ENCODE measurements around the gene KRT86.

The KRT86 gene

GRCh38 chr12:52274521-52275120, at the start of gene KRT86:
TSS of gene KRT86 (plus strand) at chr12:52274645. CDS start at chr12:52301917, 27,272 bp downstream.
- DNase-seq: no peak

GRCh38 chr12:52225752-52226151, 48.7 kb upstream of the KRT86 start:
- DNase-seq: no peak

- DNase-seq: peak; percentile 54
Observed at GRCh38 chr12:52226446-52226845, 48.0 kb upstream of the KRT86 start.

DNA sequence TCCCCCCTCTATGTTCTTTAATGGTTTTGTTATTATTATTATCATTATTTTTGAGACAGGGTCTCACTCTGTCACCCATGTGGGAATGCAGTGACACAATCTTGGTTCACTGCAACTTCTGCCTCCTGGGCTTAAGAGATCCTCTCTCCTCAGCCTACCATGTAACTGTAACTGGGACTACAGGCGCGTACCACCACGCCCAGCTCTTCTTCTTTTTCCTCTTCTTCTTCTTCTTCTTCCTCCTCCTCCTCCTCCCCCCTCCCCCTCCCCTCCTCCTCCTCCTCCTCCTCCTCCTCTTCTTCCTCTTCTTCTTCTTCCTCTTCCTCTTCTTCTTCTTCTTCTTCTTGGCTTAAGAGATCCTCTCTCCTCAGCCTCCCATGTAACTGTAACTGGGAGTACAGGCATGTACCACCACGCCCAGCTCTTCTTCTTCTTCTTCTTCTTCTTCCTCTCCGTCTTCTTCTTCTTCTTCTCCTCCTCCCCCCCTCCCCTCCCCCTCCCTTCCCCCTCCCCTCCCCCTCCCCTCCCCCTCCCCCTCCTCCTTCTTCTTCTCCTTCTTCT, 46.8 kb upstream of the KRT86 start:
- peak; percentile 33 for DNase-seq

DNA sequence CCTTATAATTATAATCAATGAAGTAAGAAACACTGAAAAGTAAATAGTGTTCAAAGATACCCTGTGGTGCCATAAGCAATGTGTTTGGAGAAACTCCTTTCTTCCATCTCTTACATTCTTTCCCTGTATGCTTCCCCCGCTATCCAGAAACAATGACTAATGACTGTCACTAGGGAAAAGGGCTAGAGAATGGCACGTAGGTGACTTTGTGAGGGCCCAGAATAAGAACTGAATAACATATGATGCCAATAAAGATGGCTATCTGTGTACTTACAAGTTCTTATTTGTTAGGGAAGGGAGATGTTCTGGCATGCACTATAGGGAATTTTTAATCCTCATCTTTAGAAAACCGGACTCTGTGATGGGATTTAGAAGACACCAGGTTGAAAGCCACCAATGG, 46.1 kb upstream of the KRT86 start:
- no peak for DNase-seq

- no peak for DNase-seq
Observed at GRCh38 chr12:52228931-52229330, 45.5 kb upstream of the KRT86 start.

GRCh38 chr12:52229836-52230343, 44.6 kb upstream of the KRT86 start:
- DNase-seq: no peak

- DNase-seq: no peak
Observed at GRCh38 chr12:52230364-52231281, 43.8 kb upstream of the KRT86 start.

GRCh38 chr12:52231305-52232202, 42.9 kb upstream of the KRT86 start:
- DNase-seq: no peak

- no peak for DNase-seq
Observed at GRCh38 chr12:52232203-52232673, 42.2 kb upstream of the KRT86 start.

GRCh38 chr12:52232674-52233461, 41.6 kb upstream of the KRT86 start, which contains the start of gene KRT7:
TSS of gene KRT7 (plus strand) at chr12:52233243. CDS start at chr12:52233297, 54 bp downstream.
- no peak for DNase-seq

GRCh38 chr12:52233462-52234207, 40.8 kb upstream of the KRT86 start:
- DNase-seq: no peak

DNA sequence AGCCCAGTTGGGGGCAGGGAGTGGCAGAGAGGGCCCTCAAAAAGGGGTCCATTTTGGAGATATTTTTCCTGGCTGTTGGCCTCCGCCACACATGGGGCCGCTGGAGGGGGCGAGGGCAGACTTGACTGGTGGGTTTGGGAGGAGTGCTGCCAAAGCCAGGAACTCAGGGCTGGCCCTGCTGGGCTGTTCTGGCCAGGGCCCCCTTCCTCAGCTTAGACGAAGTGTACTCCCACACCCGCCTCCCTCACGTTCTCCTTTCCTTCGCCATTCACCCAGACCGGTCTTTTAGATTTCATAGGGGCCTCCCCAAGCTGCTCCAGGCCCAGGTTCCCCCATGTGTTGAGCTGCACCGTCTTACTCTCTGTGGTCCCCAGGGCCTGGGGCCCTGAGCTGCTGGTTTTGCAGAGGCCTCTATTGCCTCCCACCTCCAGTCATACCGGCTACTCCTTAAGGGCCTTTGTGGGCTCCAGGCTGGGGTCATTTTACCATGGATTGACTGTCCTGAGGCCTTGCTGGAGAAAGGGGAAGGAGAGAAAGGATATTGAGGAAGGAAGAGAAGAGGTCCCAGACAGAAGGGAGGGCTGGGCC, 40.1 kb upstream of the KRT86 start:
- peak; percentile 24 for DNase-seq

DNA sequence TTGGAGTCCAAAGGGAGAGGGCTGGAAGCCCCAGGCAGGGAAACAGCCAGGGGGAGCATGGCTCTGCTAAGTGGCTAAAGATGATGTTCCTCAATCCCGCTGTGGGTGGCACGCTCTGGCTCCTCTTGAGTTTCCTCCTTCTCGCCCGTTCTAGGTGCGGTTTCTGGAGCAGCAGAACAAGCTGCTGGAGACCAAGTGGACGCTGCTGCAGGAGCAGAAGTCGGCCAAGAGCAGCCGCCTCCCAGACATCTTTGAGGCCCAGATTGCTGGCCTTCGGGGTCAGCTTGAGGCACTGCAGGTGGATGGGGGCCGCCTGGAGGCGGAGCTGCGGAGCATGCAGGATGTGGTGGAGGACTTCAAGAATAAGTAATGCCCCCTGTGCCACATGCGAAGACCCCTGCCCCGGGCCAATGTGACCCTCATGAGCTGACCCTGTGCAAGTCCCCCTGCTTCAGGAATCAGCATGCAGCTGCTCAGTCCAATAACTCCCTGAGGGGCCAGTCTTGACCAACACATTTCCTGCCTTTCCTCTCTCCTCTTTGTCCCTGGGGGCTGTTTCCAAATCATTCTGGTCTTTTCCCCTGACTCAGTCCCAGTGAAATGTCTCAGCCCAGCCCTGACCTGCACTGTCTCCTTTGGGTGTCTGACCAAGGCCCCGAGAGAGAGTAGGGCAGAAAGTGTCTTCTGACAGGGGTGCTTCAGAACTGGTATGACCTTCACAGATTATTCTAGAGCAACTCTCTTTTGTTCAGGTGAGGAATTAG, 39.3 kb upstream of the KRT86 start:
- DNase-seq: peak; percentile 27

DNA sequence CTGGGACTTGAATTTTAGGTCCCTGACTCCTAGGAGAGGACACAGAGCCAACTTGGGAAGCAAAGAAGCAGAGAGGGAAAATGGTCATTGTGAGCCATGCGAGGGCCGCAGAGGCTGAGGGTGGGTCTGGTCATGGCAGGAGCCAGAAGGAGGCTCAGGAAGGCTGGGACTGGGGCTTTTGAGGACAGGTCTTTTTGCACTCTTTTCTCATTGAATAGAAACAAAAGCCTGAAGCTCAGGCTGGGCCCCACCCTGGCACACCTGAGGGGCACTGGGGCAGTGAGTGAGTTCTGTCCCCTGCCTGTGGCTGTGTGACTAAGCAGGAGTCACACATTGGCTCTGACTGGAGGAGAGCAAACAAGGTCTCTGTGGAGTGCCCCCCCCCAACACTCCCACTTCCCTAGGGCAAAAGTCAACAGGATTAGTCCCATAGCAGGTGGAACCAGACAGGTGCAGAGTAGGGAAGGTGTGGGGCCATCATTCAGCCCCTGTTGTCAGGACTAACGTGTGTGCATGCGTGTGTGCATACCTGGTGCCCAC, 38.6 kb upstream of the KRT86 start:
- no peak for DNase-seq

DNA sequence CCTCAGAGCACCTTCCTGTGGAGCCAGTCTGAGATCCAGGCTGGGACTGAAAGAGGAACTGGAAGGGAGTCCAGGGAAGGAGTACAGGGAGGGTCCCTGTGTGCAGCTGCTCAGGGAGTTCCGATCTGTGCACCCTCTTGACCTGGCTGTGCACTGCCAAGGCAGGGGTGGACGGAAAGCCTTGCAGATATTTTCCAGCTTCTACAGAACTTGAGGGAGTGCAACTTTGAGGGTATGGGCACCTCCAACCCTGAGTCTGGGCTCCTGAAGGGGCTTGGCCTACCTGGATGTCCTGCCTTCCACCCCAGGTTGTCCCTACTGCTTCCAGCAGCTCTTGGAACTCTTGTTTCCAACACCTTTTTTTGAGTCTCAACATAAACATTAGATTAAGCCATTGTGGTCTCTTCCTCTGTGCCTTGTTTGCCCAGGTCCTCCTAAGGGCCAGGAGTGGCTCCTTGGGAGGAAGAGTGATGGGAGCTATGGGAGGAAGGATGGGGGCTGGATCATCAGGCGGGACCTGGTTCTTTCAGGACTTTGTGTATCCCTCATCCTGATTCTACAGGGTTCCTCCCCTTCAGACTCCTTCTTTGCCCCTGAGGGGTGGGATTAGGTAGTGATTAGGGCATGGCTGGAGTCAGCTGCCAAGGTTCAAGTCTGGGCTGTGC, 37.9 kb upstream of the KRT86 start:
- DNase-seq: no peak

DNA sequence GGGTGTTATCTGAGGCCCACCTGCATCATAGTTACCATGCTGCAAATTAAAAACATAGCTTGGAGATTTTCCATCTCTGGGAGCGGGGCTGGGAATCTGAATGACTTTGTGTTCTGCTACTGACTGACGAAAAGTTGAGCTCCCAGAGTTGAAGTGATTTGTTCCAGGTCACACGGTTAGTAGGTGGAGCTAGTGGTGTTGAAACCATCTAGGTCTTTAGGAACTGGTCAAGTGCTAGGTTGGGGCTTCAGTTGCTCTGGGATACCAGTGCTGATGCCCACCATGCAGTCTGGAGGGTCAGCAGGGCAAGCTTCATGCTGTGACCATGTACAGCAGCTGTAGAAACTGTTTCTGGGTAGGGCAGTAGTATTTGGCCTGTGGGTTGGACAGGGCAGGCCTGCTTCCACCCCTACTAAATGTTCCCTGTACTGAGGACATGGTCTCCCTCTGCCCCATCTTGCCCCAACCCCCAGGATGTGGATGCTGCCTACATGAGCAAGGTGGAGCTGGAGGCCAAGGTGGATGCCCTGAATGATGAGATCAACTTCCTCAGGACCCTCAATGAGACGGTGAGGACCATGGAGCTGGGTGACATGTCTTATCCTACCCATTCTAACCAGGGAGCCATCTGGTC, 36.1 kb upstream of the KRT86 start:
- peak; percentile 25 for DNase-seq

Data from inflammatory macrophage treated with lipopolysaccharide for 4 hours (primary cell).